Vagina (tissue), 2 donors: ENCODE results near the gene PDCD1. TPM values are rescaled to one million over a fixed set of nuclear protein-coding genes. Genes with fewer than 3 reads are reported as not detected.

Experiments used
- DNase-seq, 2 donors: peaks; one replicate each; pipeline ENCODE4 v3.0.0-alpha.2; 2017; ENCODE audit errors: extremely low spot score in 2 of 2
- H3K27ac ChIP-seq: fragments of 200-600 bp; sonication (generic); one replicate; pipeline ENCODE4 v1.5.1; 2019
- H3K27me3 ChIP-seq: fragments of 200-600 bp; sonication (generic); one replicate; pipeline ENCODE4 v1.5.1; 2019
- H3K36me3 ChIP-seq, 2 donors: fragments of 200-600 bp; sonication (generic); one replicate each; pipeline ENCODE4 v1.5.1; 2017 to 2019
- H3K4me1 ChIP-seq: fragments of 200-600 bp; sonication (generic); one replicate; pipeline ENCODE4 v1.5.1; 2019
- H3K4me3 ChIP-seq, 2 donors: fragments of 200-600 bp; sonication (generic); 1 replicate in 1 of 2; 2 replicates in 1 of 2; pipeline ENCODE4 v1.5.1; 2016 to 2019
- H3K9me3 ChIP-seq: fragments of 200-600 bp; sonication (generic); one replicate; pipeline ENCODE4 v1.5.1; 2019
- POLR2A ChIP-seq, 2 donors: fragments of 450-650 bp; IDR thresholded peaks; one replicate each; pipeline ENCODE4 v1.6.1; 2017; ENCODE audit warnings: antibody characterized with exemption in 2 of 2, mild to moderate bottlenecking in 2 of 2, moderate library complexity in 2 of 2
- POLR2AphosphoS5 ChIP-seq, 2 donors: sonication (generic); formaldehyde crosslinking; IDR thresholded peaks; one replicate each; pipeline ENCODE4 v1.9.0; 2017; ENCODE audit warnings: antibody characterized with exemption in 2 of 2, mild to moderate bottlenecking in 2 of 2, low read depth in 1 of 2; ENCODE audit not compliant: insufficient read depth in 1 of 2
- intact Hi-C: fragments of 100-400 bp; cut with DNase I; formaldehyde crosslinking; loops from one replicate; pipeline ENCODE4 v1.15.1; 2023
- total RNA-seq: library from RNA; depleted of rRNA; stranded (reverse); fragments of >200 nt; gene quantifications from one replicate; pipeline ENCODE4 v1.2.3, GENCODE V29; 2016
- TF ChIP-seq, protein P1 (sequence below), 3 experiments: fragments of 450-650 bp in 2 of 3; fragments of 200-600 bp in 1 of 3; sonication (generic) in 1 of 3; IDR thresholded peaks; one replicate each; pipeline ENCODE4 v1.5.1; 2017 to 2019; ENCODE audit warnings: antibody characterized with exemption in 3 of 3, mild to moderate bottlenecking in 2 of 3, moderate library complexity in 2 of 3

The PDCD1 gene
- total RNA-seq, 1 donor from 2014 or later: 3.9 TPM

DNA sequence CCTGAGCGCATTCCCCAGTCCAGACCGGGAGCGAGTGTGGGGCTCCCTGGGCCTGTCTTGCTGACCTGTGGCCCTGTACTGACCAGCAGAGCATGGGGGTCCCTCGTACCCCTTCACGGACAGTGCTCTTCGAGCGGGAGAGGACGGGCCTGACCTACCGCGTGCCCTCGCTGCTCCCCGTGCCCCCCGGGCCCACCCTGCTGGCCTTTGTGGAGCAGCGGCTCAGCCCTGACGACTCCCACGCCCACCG is 44.4 kb downstream of the PDCD1 start:
- no peaks in the 10 kb centered on the region for H3K4me1 ChIP-seq
- intact Hi-C loops: no loop called here
- no peaks in the 10 kb centered on the region for H3K9me3 ChIP-seq
- H3K4me3 ChIP-seq: no peak overlapping the region
- H3K36me3 ChIP-seq: no peaks in the 10 kb centered on the region
- no peak for DNase-seq
- H3K27ac ChIP-seq: no peak overlapping the region
- no peaks in the 10 kb centered on the region for H3K27me3 ChIP-seq
- no peak for TF ChIP-seq POLR2A (IDR thresholded peaks at IDR 0.05)
- no peak for TF ChIP-seq POLR2AphosphoS5 (IDR thresholded peaks at IDR 0.05; ENCODE audit: insufficient read depth in 1 of 2, low read depth in 1 of 2)
- TF ChIP-seq, protein P1, sequence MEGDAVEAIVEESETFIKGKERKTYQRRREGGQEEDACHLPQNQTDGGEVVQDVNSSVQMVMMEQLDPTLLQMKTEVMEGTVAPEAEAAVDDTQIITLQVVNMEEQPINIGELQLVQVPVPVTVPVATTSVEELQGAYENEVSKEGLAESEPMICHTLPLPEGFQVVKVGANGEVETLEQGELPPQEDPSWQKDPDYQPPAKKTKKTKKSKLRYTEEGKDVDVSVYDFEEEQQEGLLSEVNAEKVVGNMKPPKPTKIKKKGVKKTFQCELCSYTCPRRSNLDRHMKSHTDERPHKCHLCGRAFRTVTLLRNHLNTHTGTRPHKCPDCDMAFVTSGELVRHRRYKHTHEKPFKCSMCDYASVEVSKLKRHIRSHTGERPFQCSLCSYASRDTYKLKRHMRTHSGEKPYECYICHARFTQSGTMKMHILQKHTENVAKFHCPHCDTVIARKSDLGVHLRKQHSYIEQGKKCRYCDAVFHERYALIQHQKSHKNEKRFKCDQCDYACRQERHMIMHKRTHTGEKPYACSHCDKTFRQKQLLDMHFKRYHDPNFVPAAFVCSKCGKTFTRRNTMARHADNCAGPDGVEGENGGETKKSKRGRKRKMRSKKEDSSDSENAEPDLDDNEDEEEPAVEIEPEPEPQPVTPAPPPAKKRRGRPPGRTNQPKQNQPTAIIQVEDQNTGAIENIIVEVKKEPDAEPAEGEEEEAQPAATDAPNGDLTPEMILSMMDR (IDR thresholded peaks at IDR 0.05): no peak

DNA sequence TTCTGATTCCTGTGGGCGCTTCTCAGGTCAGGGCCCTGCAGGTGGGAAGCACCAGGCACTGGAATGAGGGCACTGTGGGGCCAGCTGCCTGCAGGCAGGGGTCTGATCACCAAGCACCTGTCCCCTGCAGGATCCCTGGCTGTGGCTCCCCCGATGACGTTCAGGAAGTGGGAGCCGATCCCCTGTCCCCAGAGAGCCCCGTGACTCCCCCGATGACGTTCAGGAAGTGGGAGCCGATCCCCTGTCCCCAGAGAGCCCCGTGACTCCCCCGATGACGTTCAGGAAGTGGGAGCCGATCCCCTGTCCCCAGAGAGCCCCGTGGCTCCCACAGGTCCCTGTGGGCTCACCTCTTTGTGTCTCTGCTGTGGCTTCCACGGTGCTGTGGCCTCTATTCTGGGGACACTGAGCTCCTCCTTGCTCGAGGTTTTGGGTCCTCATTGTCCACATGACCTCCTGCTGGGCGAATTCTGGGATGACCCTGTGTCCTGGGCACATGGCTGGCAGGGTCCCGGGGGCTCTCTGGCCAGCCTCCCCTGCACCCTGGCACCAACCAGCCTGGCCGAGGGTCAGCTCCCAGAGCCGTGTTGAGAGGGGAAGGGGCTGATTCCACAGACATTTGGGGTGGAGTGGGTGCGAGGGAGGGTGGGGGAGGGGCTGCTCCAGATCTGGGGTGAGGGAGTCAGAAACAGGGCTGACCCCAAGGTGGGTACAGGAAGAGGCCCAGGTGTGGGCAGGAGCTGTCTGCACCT is 44.9 kb downstream of the PDCD1 start:
- intact Hi-C loops: no loop called here
- Histone ChIP-seq H3K27me3 (no peaks in the 10 kb centered on the region), H3K4me3 (no peak overlapping the region), H3K27ac (no peak overlapping the region), H3K36me3 (no peaks in the 10 kb centered on the region), H3K4me1 (no peaks in the 10 kb centered on the region), H3K9me3 (no peaks in the 10 kb centered on the region)
- TF ChIP-seq POLR2A (IDR thresholded peaks at IDR 0.05) (no peak), POLR2AphosphoS5 (IDR thresholded peaks at IDR 0.05; ENCODE audit: insufficient read depth in 1 of 2, low read depth in 1 of 2) (no peak)
- TF ChIP-seq, protein P1 (IDR thresholded peaks at IDR 0.05): no peak
- DNase-seq: no peak

DNA sequence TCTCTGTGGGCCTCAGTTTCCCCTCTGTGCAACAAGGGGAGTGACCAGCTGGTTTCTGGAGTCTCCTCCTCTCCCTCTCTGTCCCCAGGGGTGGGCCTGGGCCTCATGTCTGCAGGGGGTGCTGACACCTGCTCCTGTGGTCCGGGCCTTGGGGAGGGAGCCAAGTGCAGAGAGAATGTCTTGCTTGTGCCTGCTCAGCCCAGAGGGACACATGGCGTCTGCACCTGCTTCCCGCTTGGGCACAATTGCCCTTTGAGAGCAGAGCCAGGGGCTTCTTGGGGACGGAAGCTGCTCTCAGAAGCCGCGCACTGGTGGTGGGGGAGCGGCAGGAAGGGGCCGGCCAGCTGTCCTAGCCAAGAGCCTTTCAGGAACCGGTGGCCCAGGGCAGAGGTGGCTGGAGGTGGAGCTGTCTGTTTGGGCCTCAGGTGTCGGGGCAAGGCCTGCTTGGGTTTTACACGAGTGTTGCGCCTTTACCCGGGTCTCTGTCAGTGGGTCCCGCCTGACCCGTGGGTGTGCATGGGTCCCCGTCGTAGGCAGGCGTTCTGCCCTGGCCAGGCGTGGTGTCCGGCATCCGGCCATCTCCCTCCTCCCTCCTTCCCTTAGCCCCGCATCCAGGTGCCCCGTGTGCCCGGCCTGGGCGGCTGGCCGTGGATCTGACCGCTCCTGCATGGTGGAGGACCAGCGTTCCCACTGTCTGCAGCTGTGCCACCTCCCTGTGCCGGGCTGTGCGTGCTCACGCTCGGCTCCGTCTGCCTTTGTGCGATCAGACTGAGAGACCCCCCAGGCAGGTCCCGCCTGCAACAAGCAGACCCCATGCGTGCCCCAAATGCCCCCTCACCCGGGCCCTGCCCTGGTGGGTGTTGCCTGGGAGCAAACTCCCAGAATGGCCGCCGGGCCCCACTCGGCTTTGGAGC is 45.7 kb downstream of the PDCD1 start:
- Histone ChIP-seq H3K9me3 (no peaks in the 10 kb centered on the region), H3K27ac (no peak overlapping the region), H3K36me3 (no peaks in the 10 kb centered on the region), H3K27me3 (no peaks in the 10 kb centered on the region), H3K4me3 (no peak overlapping the region), H3K4me1 (no peaks in the 10 kb centered on the region)
- TF ChIP-seq POLR2A (IDR thresholded peaks at IDR 0.05) (no peak), POLR2AphosphoS5 (IDR thresholded peaks at IDR 0.05; ENCODE audit: insufficient read depth in 1 of 2, low read depth in 1 of 2) (no peak)
- TF ChIP-seq, protein P1 (IDR thresholded peaks at IDR 0.05): no peak
- intact Hi-C loops: no loop called here
- DNase-seq: peak in 1 of 2 donors; percentile 80

DNA sequence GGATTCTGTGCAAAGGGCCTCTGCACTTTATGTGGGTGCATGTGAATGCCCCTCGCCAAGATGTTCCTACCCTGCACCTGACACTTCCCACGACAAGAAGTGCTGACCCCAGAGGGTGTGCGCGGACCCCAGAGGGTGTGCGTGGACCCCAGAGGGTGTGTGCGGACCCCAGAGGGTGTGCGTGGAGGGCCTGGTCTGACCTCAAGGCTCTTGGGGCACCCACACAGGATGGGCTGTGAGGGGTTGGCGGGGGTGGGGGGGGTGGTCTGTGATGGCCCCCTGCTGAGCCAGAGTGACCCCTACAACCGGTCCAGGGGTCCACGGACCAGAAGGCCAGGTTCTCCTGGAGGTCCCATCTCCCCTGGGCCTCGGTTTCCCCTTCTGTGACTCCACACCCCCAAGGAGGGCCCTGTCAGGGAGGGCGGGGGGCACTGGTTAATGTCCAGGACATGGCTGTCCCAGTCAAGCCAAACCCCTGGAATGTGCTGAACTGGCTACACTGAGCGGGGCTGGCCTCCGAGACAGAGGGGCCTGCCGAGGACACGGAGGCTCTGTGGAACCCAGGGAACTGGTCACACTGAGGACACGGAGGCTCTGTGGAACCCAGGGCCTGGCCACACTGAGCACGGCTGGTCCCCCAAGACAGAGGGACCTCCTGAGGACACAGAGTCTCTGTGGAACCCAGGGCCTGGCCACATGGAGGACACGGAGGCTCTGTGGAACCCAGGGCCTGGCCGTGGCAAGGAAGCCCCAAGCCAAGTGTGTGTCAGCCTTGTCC is 46.6 kb downstream of the PDCD1 start:
- TF ChIP-seq POLR2A (IDR thresholded peaks at IDR 0.05) (no peak), POLR2AphosphoS5 (IDR thresholded peaks at IDR 0.05; ENCODE audit: insufficient read depth in 1 of 2, low read depth in 1 of 2) (no peak)
- TF ChIP-seq, protein P1 (IDR thresholded peaks at IDR 0.05): no peak
- no peaks in the 10 kb centered on the region for H3K27me3 ChIP-seq
- no peaks in the 10 kb centered on the region for H3K36me3 ChIP-seq
- no peaks in the 10 kb centered on the region for H3K4me1 ChIP-seq
- peak in 1 of 2 donors; percentile 81 for DNase-seq
- H3K4me3 ChIP-seq: no peak overlapping the region
- H3K9me3 ChIP-seq: no peaks in the 10 kb centered on the region
- no peak overlapping the region for H3K27ac ChIP-seq
- intact Hi-C loops: no loop called here
